Body of pancreas (tissue), 4 donors: ENCODE results near the gene TOM1L2.

ENCODE experiments used
- POLR2A ChIP-seq, 3 donors: fragments of 450-650 bp; IDR thresholded peaks; one replicate each; pipeline ENCODE4 v1.6.1; 2016; ENCODE audit warnings: antibody characterized with exemption in 3 of 3, mild to moderate bottlenecking in 2 of 3
- TF ChIP-seq, protein P1 (sequence below), 7 experiments: fragments of 450-650 bp in 4 of 7; fragments of 200-600 bp in 3 of 7; sonication (generic) in 3 of 7; IDR thresholded peaks; one replicate each; pipeline ENCODE4 v1.5.1; 2016 to 2019; ENCODE audit warnings: antibody characterized with exemption in 7 of 7

DNA sequence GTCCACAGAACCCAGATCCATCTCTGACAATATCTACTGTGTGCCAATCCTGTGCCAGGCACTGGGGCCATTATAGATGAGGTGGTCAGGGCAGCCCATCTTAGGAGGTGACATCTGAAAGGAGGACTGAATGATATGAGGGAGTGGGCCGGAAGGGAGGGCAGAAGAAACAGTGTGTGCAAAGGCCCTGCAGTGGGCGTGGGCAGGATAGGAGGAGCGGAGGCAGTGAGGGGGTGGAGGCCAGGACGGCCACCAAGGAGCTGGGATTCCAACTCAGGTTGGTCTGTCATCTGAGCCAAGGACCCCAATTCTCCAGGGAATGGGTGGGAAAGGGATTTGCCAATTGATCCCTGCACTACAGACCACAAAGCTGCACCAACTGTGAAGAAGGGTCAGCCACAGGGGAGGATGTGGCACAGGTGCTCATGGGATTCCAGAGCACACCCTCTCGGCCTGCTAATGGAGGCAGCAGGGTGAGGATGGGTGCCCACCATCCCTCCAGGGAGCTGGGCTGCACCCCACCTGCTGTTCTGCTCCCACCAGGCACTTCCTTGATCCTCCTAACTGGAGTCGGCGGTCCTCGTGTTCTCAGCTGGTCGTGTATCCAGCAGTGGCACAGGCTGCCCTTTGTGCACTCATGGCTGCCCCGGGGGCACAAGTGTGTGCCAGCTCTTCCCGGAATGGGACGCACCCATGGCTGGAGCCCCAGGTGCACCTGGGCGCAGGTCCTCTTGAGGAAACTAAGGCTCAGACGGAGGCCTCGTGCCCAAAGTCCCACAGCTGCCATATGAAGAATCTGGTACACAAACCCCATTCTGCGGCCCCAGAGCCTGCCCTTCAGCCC lies 145.0 kb downstream of the TOM1L2 start:
- TF ChIP-seq, protein P1, sequence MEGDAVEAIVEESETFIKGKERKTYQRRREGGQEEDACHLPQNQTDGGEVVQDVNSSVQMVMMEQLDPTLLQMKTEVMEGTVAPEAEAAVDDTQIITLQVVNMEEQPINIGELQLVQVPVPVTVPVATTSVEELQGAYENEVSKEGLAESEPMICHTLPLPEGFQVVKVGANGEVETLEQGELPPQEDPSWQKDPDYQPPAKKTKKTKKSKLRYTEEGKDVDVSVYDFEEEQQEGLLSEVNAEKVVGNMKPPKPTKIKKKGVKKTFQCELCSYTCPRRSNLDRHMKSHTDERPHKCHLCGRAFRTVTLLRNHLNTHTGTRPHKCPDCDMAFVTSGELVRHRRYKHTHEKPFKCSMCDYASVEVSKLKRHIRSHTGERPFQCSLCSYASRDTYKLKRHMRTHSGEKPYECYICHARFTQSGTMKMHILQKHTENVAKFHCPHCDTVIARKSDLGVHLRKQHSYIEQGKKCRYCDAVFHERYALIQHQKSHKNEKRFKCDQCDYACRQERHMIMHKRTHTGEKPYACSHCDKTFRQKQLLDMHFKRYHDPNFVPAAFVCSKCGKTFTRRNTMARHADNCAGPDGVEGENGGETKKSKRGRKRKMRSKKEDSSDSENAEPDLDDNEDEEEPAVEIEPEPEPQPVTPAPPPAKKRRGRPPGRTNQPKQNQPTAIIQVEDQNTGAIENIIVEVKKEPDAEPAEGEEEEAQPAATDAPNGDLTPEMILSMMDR (IDR thresholded peaks at IDR 0.05), result no peak
- TF ChIP-seq POLR2A (IDR thresholded peaks at IDR 0.05), result no peak
